HG03108 (cell line): ENCODE data around the gene TSSC4.

ENCODE experiments used
- ATAC-seq: cut with Tn5 transposase; IDR thresholded peaks from one replicate; pipeline ENCODE4 v1.9.1; 2021; ENCODE audit warnings: moderate library complexity; ENCODE audit not compliant: unreplicated experiment

Gene TSSC4

GRCh38 chr11:2415601-2416380, 15.2 kb downstream of the TSSC4 start:
- no peak for ATAC-seq

GRCh38 chr11:2416765-2417164, 16.2 kb downstream of the TSSC4 start:
- no peak for ATAC-seq

- ATAC-seq: no peak
Measured at GRCh38 chr11:2417856-2418692, 17.5 kb downstream of the TSSC4 start.

GRCh38 chr11:2418693-2419360, 18.3 kb downstream of the TSSC4 start:
- no peak for ATAC-seq

GRCh38 chr11:2419638-2420501, 19.3 kb downstream of the TSSC4 start:
- no peak for ATAC-seq

GRCh38 chr11:2420502-2421225, 20.1 kb downstream of the TSSC4 start:
- ATAC-seq: peak; percentile 52

- ATAC-seq: no peak
Measured at GRCh38 chr11:2421226-2421994, 20.9 kb downstream of the TSSC4 start.

- no peak for ATAC-seq
Measured at GRCh38 chr11:2421996-2422395, 21.4 kb downstream of the TSSC4 start.

GRCh38 chr11:2422461-2423156, 22.1 kb downstream of the TSSC4 start:
- ATAC-seq: no peak

- ATAC-seq: no peak
Measured at GRCh38 chr11:2423157-2424025, 22.8 kb downstream of the TSSC4 start.

GRCh38 chr11:2424811-2425495, 24.4 kb downstream of the TSSC4 start:
- no peak for ATAC-seq

- ATAC-seq: no peak
Measured at GRCh38 chr11:2425506-2425905, 25.0 kb downstream of the TSSC4 start.

GRCh38 chr11:2426221-2426620, 25.7 kb downstream of the TSSC4 start:
- no peak for ATAC-seq

- ATAC-seq: no peak
Measured at GRCh38 chr11:2426826-2427521, 26.4 kb downstream of the TSSC4 start.

GRCh38 chr11:2427721-2428321, 27.3 kb downstream of the TSSC4 start:
- no peak for ATAC-seq

GRCh38 chr11:2428322-2428795, 27.8 kb downstream of the TSSC4 start:
- no peak for ATAC-seq
